ENCODE measurements around the gene CAB39. TPM values are rescaled to one million over a fixed set of nuclear protein-coding genes. Genes with fewer than 3 reads are reported as not detected.
A peak's percentile ranks its signal among the peaks of the same experiment; 100 is the strongest.

Gene CAB39
- total and polyA plus RNA-seq, 2 donors from 2014 or later: 39.1 to 77.6 TPM

DNA sequence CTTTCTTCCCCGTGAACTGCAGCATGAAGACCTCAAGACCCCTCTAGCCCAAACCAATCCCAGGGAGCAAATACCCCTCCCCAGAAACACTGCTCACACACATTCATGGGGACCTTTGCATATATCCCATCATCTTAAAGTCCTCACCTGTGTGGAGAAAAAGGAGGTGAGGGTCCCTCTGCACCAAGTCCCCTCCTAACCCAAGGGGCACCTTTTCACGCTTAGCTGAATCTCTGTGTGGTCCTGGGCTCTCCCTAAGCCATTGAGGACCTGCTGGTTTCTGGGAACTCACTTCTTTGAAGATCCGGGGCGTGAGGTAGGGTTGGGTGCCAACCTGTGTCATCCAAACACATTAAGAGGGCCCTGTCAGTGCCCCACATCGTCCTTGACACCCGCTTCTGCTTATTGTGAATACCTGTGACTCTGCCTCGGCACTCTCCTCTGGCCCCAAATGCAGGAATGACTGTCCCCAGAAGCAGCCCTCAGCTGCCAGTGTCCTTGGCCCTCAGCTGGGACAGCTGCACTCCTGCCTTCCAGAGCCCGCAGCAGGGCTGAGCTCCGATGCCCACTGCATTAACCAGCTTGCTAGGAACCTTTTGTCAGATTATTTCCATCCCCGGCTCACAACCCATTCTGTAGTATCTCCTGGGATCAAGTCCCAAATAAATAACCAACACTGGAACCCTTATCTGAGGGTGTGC is 110.8 kb downstream of the CAB39 start:
- Histone ChIP-seq H3K9me3 (ENCODE audit: control insufficient read depth in 2 of 3, insufficient read depth in 1 of 3, low read length in 3 of 3) (no peaks in the 10 kb centered on the region), H3K4me1 (ENCODE audit: control insufficient read depth in 2 of 3, insufficient read depth in 2 of 3, low read depth in 1 of 3, low read length in 3 of 3) (peaks cover 0 to 5% (median 0%) of the 10 kb centered on the region in 3 donors), H3K27ac (ENCODE audit: low read depth in 2 of 2, low read length in 2 of 2) (no peak overlapping the region), H3K36me3 (ENCODE audit: control insufficient read depth in 2 of 3, insufficient read depth in 3 of 3, low read length in 3 of 3) (peaks cover 0 to 6% (median 6%) of the 10 kb centered on the region in 3 donors), H3K9ac (ENCODE audit: low read length in 3 of 3) (no peak overlapping the region), H3K27me3 (ENCODE audit: control insufficient read depth, insufficient read depth, low read length) (no peaks in the 10 kb centered on the region), H3K4me3 (ENCODE audit: low read length in 3 of 3) (no peak overlapping the region)
- TF ChIP-seq, protein P1, sequence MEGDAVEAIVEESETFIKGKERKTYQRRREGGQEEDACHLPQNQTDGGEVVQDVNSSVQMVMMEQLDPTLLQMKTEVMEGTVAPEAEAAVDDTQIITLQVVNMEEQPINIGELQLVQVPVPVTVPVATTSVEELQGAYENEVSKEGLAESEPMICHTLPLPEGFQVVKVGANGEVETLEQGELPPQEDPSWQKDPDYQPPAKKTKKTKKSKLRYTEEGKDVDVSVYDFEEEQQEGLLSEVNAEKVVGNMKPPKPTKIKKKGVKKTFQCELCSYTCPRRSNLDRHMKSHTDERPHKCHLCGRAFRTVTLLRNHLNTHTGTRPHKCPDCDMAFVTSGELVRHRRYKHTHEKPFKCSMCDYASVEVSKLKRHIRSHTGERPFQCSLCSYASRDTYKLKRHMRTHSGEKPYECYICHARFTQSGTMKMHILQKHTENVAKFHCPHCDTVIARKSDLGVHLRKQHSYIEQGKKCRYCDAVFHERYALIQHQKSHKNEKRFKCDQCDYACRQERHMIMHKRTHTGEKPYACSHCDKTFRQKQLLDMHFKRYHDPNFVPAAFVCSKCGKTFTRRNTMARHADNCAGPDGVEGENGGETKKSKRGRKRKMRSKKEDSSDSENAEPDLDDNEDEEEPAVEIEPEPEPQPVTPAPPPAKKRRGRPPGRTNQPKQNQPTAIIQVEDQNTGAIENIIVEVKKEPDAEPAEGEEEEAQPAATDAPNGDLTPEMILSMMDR (IDR thresholded peaks at IDR 0.05; ENCODE audit: borderline replicate concordance, extremely low read depth, insufficient read depth): no peak
- intact Hi-C loops (cut with DNase I): loop anchor here (10.0 kb wide), 1 partner anchor 161 kb away; no protein-coding TSS in a partner anchor
- DNase-seq (no peak), FAIRE-seq (no peak)

DNA sequence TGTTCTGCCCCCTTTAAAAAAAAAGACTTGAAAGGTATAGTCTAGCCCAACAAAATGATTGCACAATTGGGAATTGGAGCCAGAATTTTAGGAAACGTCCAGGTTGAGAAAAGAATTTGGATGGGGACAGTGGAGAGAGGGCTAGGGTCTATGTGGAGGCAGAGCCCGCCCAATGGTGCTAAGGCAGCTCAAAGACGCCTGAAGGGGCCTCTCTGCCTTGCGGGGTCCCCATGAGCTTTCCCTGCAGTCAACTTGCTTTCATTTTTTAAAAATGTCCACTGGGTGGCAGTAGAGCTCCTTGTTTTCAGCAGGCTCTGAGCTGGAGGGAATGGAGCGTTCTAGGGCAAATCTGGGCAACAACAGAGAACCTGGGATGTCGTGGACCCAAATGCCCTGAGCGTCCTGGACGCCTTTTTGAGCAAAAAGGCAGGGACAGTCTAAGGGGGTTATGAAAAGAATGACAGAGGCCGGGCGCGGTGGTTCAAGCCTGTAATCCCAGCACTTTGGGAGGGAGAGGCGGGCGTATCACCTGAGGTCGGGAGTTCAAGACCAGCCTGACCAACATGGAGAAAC is 111.8 kb downstream of the CAB39 start:
- intact Hi-C loops (cut with DNase I): loop anchor here (10.0 kb wide), 1 partner anchor 160 kb away; no protein-coding TSS in a partner anchor
- TF ChIP-seq, protein P1 (IDR thresholded peaks at IDR 0.05; ENCODE audit: borderline replicate concordance, extremely low read depth, insufficient read depth): peak; percentile 82
- no peak overlapping the region for H3K27ac ChIP-seq (ENCODE audit: low read depth in 2 of 2, low read length in 2 of 2)
- no peak overlapping the region for H3K9ac ChIP-seq (ENCODE audit: low read length in 3 of 3)
- H3K36me3 ChIP-seq (ENCODE audit: control insufficient read depth in 2 of 3, insufficient read depth in 3 of 3, low read length in 3 of 3): no peaks in the 10 kb centered on the region
- peak in 4 of 5 donors; percentile 66 to 95 (median 84) for DNase-seq
- H3K27me3 ChIP-seq (ENCODE audit: control insufficient read depth, insufficient read depth, low read length): no peaks in the 10 kb centered on the region
- no peaks in the 10 kb centered on the region for H3K9me3 ChIP-seq (ENCODE audit: control insufficient read depth in 2 of 3, insufficient read depth in 1 of 3, low read length in 3 of 3)
- no peak for FAIRE-seq
- H3K4me3 ChIP-seq (ENCODE audit: low read length in 3 of 3): peak overlapping the region in 1 of 3 donors; percentile 14
- H3K4me1 ChIP-seq (ENCODE audit: control insufficient read depth in 2 of 3, insufficient read depth in 2 of 3, low read depth in 1 of 3, low read length in 3 of 3): peaks cover 0 to 5% (median 0%) of the 10 kb centered on the region in 3 donors

DNA sequence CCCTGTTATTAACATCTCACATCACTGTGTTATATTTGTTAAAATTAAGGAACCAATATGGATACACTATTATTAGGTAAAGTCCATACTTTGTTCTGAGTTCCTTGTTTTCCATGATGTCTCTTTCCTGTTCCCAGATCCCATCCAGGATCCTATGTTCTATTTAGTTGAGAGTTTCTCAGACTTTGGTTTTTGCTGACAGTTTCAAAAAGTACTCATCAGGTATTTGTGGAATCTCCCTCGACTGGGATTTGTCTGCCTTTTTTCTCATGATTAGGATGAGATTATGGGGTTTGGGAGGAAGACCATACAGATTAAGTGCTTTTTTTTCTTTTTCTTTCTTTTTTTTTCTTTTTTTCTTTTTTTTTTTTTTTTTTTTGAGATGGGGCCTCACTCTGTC is 112.7 kb downstream of the CAB39 start:
- H3K4me3 ChIP-seq (ENCODE audit: low read length in 3 of 3): no peak overlapping the region
- TF ChIP-seq, protein P1 (IDR thresholded peaks at IDR 0.05; ENCODE audit: borderline replicate concordance, extremely low read depth, insufficient read depth): no peak
- H3K9ac ChIP-seq (ENCODE audit: low read length in 3 of 3): no peak overlapping the region
- peaks cover 0 to 5% (median 0%) of the 10 kb centered on the region in 3 donors for H3K4me1 ChIP-seq (ENCODE audit: control insufficient read depth in 2 of 3, insufficient read depth in 2 of 3, low read depth in 1 of 3, low read length in 3 of 3)
- FAIRE-seq: no peak
- H3K27ac ChIP-seq (ENCODE audit: low read depth in 2 of 2, low read length in 2 of 2): no peak overlapping the region
- intact Hi-C loops (cut with DNase I): loop anchor here (10.0 kb wide), 1 partner anchor 159 kb away; no protein-coding TSS in a partner anchor
- DNase-seq: no peak
- H3K27me3 ChIP-seq (ENCODE audit: control insufficient read depth, insufficient read depth, low read length): no peaks in the 10 kb centered on the region
- no peaks in the 10 kb centered on the region for H3K36me3 ChIP-seq (ENCODE audit: control insufficient read depth in 2 of 3, insufficient read depth in 3 of 3, low read length in 3 of 3)
- peaks cover 0 to 3% (median 0%) of the 10 kb centered on the region in 3 donors for H3K9me3 ChIP-seq (ENCODE audit: control insufficient read depth in 2 of 3, insufficient read depth in 1 of 3, low read length in 3 of 3)

All from kidney (tissue), 14 donors.